BJ (cell line): ENCODE results near the gene FKBP7. TPM values are rescaled to one million over a fixed set of nuclear protein-coding genes. Genes with fewer than 3 reads are reported as not detected.

Experiments used
- CTCF ChIA-PET: fragments of 350-600 bp; formaldehyde crosslinking; extraction: SDS; loops from one replicate; lab custom pipeline; 2021; ENCODE audit warnings: antibody characterized with exemption, inconsistent platforms; lab: Yijun Ruan, JAX
- POLR2A ChIA-PET: fragments of 300-600 bp; sonication (Branson Sonifier 250); formaldehyde crosslinking; extraction: SDS; loops from one replicate; lab custom pipeline; 2021; ENCODE audit warnings: antibody characterized with exemption; lab: Charles Lee
- DNase-seq: peaks from one replicate; pipeline ENCODE4 v3.0.0-alpha.2; 2011; ENCODE audit warnings: low read depth
- H3K27me3 ChIP-seq: 2 replicates; pipeline ENCODE4 v1.6.0; 2011; ENCODE audit warnings: low read length; ENCODE audit not compliant: control insufficient read depth, insufficient read depth
- H3K36me3 ChIP-seq: 2 replicates; pipeline ENCODE4 v1.5.1; 2011; ENCODE audit warnings: low read length; ENCODE audit not compliant: control insufficient read depth, insufficient read depth
- H3K4me3 ChIP-seq: 2 replicates; pipeline ENCODE4 v1.5.1; 2011; ENCODE audit warnings: low read depth, mild to moderate bottlenecking, control low read depth, low read length
- CTCF ChIP-seq: IDR thresholded peaks from 2 replicates; pipeline ENCODE4 v1.5.1; 2011; ENCODE audit warnings: low read depth, mild to moderate bottlenecking, control low read depth, inconsistent platforms, low read length, moderate library complexity; ENCODE audit not compliant: insufficient read depth
- polyA plus RNA-seq: library from polyadenylated mRNA; depleted of rRNA; stranded (reverse); fragments of >200 nt; gene quantifications from 2 replicates; pipeline ENCODE4 v1.2.3, GENCODE V29; 2011

The FKBP7 gene
- polyA plus RNA-seq, 1 experiment, result 32.4 TPM

- CTCF ChIA-PET, result interaction anchor here (0.6 to 1.2 kb wide), 5 partner anchors 15 to 299 kb away, joined by 3 to 5 read pairs (median 3); partner anchors contain the start of gene PLEKHA3
- peaks cover 1% of the 10 kb centered on the region; the same call in 1 of the 2 replicates for H3K36me3 ChIP-seq
- POLR2A ChIA-PET, result no interaction called here
- peak; percentile 86 for TF ChIP-seq CTCF
- peak; percentile 27 for DNase-seq
- H3K27me3 ChIP-seq, result no peaks in the 10 kb centered on the region
- peak overlapping the region; percentile 67 for H3K4me3 ChIP-seq
Observed at GRCh38 chr2:178522950-178523595, 44.7 kb upstream of the FKBP7 start.

- H3K27me3 ChIP-seq, result no peaks in the 10 kb centered on the region
- CTCF ChIA-PET, result no interaction called here
- TF ChIP-seq CTCF, result no peak
- DNase-seq, result no peak
- POLR2A ChIA-PET, result no interaction called here
- no peak overlapping the region for H3K4me3 ChIP-seq
- H3K36me3 ChIP-seq, result peaks cover 1% of the 10 kb centered on the region; the same call in 1 of the 2 replicates
Observed at GRCh38 chr2:178521304-178522150, 43.1 kb upstream of the FKBP7 start.

- no peak for DNase-seq
- Histone ChIP-seq H3K27me3 (no peaks in the 10 kb centered on the region), H3K36me3 (peaks cover 1% of the 10 kb centered on the region; the same call in 1 of the 2 replicates), H3K4me3 (no peak overlapping the region)
- ChIA-PET CTCF (no interaction called here), POLR2A (no interaction called here)
- no peak for TF ChIP-seq CTCF
Observed at GRCh38 chr2:178517496-178517895, 39.1 kb upstream of the FKBP7 start.

- POLR2A ChIA-PET, result no interaction called here
- Histone ChIP-seq H3K36me3 (peaks cover 1% of the 10 kb centered on the region; the same call in 1 of the 2 replicates), H3K27me3 (no peaks in the 10 kb centered on the region), H3K4me3 (no peak overlapping the region)
- no peak for TF ChIP-seq CTCF
- no peak for DNase-seq
- CTCF ChIA-PET, result interaction anchor here (1.0 kb wide), 1 partner anchor 19 kb away, joined by 3 read pairs; no protein-coding TSS in a partner anchor
Observed at GRCh38 chr2:178514664-178515063, 36.3 kb upstream of the FKBP7 start.

- CTCF ChIA-PET, result no interaction called here
- Histone ChIP-seq H3K27me3 (no peaks in the 10 kb centered on the region), H3K4me3 (no peak overlapping the region), H3K36me3 (peaks cover 1% of the 10 kb centered on the region; the same call in 1 of the 2 replicates)
- TF ChIP-seq CTCF, result no peak
- POLR2A ChIA-PET, result no interaction called here
- DNase-seq, result no peak
Observed at GRCh38 chr2:178513876-178514275, 35.5 kb upstream of the FKBP7 start.
